Measurements from ENCODE around the gene CFAP20DC. TPM values are rescaled to one million over a fixed set of nuclear protein-coding genes. Genes with fewer than 3 reads are reported as not detected.

The CFAP20DC gene
- total and polyA plus RNA-seq, 10 of the 15 experiments (the other 5 are each of a cell fraction or from before 2014, with no cell fraction given): 0.53 to 11.6 (median 2.0) TPM

DNA sequence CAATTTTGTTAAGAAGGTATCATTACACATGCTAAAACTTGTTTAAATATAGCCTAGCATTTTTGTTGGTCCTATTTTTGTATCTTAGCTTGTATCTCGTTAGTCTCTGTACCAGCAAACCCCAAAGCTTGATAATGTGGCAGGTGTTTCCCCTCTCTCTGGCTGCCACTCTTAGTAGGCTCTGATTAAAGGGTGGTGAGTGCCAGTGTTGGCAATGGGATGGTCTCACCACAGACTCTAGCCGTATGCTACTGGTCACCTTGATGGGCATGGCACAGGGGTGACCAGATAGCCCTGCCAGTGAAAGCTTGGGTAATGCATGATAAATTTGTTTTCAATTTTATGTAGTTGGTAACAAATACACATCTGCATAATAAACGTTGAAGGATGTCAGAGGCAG, 188.3 kb downstream of the CFAP20DC start:
- Histone ChIP-seq H3K4me3 (no peak overlapping the region), H3K9me3 (replicated peaks; ENCODE audit: control insufficient read depth, insufficient read depth, low read length) (no peaks in the 10 kb centered on the region), H3K36me3 (ENCODE audit: control insufficient read depth in 2 of 2, insufficient read depth in 2 of 2, low read length in 1 of 2) (no peaks in the 10 kb centered on the region), H3K27me3 (replicated peaks in 1 of 2; ENCODE audit: control insufficient read depth in 2 of 2, insufficient read depth in 2 of 2, low read length in 1 of 2) (no peaks in the 10 kb centered on the region), H3K4me2 (ENCODE audit: control insufficient read depth, insufficient read depth) (no peak overlapping the region), H3K4me1 (ENCODE audit: control insufficient read depth, insufficient read depth, low read length) (no peaks in the 10 kb centered on the region), H3K9ac (ENCODE audit: control insufficient read depth, insufficient read depth, low read length) (no peak overlapping the region), H3K27ac (ENCODE audit: control insufficient read depth, insufficient read depth) (no peak overlapping the region), H4K20me1 (ENCODE audit: control insufficient read depth, insufficient read depth) (no peaks in the 10 kb centered on the region), H3K79me2 (ENCODE audit: control insufficient read depth, insufficient read depth, low read length) (no peaks in the 10 kb centered on the region), H2AFZ (ENCODE audit: control insufficient read depth, low read depth, low read length) (no peak overlapping the region)
- ChIA-PET SMC1A (ENCODE audit: uncharacterized antibody, unreplicated experiment) (interaction anchor here (1.0 to 2.6 kb wide), 9 partner anchors 11 to 186 kb away, joined by 3 to 19 read pairs (median 6); no protein-coding TSS in a partner anchor), POLR2A (interaction anchor here (0.5 to 1.5 kb wide), 3 partner anchors 8 to 631 kb away, joined by 3 to 6 read pairs (median 4); no protein-coding TSS in a partner anchor), CTCF (interaction anchor here (0.9 to 3.1 kb wide), 8 partner anchors 10 to 191 kb away, joined by 3 to 13 read pairs (median 6); no protein-coding TSS in a partner anchor), RAD21 (ENCODE audit: unreplicated experiment) (interaction anchor here (0.9 to 1.6 kb wide), 7 partner anchors 10 to 92 kb away, joined by 3 to 8 read pairs (median 6); no protein-coding TSS in a partner anchor)
- BruUV-seq (replicated peaks): no TSS peak
- peak; percentile 54; the same call in 2 of the 3 replicates for ATAC-seq
- in situ Hi-C loops (cut with MboI) (no loop called here), intact Hi-C loops (cut with micrococcal nuclease; ENCODE audit: unreplicated experiment) (no loop called here)
- TF ChIP-seq ZSCAN29 (IDR thresholded peaks at IDR 0.05) (no peak), YY1 (IDR thresholded peaks at IDR 0.05; ENCODE audit: low read depth, low read length) (no peak), DPF2 (IDR thresholded peaks at IDR 0.05) (no peak), PML (IDR thresholded peaks at IDR 0.05; ENCODE audit: low read length) (no peak), HDAC6 (IDR thresholded peaks at IDR 0.05; ENCODE audit: unreplicated experiment) (no peak), NBN (IDR thresholded peaks at IDR 0.05) (no peak), SMARCA5 (IDR thresholded peaks at IDR 0.05) (no peak)
- TF ChIP-seq, protein P1, sequence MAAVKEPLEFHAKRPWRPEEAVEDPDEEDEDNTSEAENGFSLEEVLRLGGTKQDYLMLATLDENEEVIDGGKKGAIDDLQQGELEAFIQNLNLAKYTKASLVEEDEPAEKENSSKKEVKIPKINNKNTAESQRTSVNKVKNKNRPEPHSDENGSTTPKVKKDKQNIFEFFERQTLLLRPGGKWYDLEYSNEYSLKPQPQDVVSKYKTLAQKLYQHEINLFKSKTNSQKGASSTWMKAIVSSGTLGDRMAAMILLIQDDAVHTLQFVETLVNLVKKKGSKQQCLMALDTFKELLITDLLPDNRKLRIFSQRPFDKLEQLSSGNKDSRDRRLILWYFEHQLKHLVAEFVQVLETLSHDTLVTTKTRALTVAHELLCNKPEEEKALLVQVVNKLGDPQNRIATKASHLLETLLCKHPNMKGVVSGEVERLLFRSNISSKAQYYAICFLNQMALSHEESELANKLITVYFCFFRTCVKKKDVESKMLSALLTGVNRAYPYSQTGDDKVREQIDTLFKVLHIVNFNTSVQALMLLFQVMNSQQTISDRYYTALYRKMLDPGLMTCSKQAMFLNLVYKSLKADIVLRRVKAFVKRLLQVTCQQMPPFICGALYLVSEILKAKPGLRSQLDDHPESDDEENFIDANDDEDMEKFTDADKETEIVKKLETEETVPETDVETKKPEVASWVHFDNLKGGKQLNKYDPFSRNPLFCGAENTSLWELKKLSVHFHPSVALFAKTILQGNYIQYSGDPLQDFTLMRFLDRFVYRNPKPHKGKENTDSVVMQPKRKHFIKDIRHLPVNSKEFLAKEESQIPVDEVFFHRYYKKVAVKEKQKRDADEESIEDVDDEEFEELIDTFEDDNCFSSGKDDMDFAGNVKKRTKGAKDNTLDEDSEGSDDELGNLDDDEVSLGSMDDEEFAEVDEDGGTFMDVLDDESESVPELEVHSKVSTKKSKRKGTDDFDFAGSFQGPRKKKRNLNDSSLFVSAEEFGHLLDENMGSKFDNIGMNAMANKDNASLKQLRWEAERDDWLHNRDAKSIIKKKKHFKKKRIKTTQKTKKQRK (IDR thresholded peaks at IDR 0.05; ENCODE audit: low read depth, low read length): no peak
- TF ChIP-seq, protein P2, sequence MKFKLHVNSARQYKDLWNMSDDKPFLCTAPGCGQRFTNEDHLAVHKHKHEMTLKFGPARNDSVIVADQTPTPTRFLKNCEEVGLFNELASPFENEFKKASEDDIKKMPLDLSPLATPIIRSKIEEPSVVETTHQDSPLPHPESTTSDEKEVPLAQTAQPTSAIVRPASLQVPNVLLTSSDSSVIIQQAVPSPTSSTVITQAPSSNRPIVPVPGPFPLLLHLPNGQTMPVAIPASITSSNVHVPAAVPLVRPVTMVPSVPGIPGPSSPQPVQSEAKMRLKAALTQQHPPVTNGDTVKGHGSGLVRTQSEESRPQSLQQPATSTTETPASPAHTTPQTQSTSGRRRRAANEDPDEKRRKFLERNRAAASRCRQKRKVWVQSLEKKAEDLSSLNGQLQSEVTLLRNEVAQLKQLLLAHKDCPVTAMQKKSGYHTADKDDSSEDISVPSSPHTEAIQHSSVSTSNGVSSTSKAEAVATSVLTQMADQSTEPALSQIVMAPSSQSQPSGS (IDR thresholded peaks at IDR 0.05; ENCODE audit: low read length): no peak
- TF ChIP-seq, protein P3, sequence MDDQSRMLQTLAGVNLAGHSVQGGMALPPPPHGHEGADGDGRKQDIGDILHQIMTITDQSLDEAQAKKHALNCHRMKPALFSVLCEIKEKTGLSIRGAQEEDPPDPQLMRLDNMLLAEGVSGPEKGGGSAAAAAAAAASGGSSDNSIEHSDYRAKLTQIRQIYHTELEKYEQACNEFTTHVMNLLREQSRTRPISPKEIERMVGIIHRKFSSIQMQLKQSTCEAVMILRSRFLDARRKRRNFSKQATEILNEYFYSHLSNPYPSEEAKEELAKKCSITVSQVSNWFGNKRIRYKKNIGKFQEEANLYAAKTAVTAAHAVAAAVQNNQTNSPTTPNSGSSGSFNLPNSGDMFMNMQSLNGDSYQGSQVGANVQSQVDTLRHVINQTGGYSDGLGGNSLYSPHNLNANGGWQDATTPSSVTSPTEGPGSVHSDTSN (IDR thresholded peaks at IDR 0.05; ENCODE audit: insufficient replicate concordance, low read depth, low read length): no peak
- TF ChIP-seq, protein P4, sequence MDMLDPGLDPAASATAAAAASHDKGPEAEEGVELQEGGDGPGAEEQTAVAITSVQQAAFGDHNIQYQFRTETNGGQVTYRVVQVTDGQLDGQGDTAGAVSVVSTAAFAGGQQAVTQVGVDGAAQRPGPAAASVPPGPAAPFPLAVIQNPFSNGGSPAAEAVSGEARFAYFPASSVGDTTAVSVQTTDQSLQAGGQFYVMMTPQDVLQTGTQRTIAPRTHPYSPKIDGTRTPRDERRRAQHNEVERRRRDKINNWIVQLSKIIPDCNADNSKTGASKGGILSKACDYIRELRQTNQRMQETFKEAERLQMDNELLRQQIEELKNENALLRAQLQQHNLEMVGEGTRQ (IDR thresholded peaks at IDR 0.05; ENCODE audit: borderline replicate concordance, low read depth, low read length): no peak
- TF ChIP-seq, protein P5, sequence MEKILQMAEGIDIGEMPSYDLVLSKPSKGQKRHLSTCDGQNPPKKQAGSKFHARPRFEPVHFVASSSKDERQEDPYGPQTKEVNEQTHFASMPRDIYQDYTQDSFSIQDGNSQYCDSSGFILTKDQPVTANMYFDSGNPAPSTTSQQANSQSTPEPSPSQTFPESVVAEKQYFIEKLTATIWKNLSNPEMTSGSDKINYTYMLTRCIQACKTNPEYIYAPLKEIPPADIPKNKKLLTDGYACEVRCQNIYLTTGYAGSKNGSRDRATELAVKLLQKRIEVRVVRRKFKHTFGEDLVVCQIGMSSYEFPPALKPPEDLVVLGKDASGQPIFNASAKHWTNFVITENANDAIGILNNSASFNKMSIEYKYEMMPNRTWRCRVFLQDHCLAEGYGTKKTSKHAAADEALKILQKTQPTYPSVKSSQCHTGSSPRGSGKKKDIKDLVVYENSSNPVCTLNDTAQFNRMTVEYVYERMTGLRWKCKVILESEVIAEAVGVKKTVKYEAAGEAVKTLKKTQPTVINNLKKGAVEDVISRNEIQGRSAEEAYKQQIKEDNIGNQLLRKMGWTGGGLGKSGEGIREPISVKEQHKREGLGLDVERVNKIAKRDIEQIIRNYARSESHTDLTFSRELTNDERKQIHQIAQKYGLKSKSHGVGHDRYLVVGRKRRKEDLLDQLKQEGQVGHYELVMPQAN (conservative IDR thresholded peaks at IDR 0.05): no peak
- DNase-seq (ENCODE audit: low read depth, low spot score): no peak
- WGBS (ENCODE audit: insufficient coverage, insufficient replicate concordance, low lambda C conversion rate, missing lambda C conversion rate): 0% methylated on average over 3 of the region's 3 CpGs
- FAIRE-seq: no peak
